ENCODE results near the gene LHPP.

DNA sequence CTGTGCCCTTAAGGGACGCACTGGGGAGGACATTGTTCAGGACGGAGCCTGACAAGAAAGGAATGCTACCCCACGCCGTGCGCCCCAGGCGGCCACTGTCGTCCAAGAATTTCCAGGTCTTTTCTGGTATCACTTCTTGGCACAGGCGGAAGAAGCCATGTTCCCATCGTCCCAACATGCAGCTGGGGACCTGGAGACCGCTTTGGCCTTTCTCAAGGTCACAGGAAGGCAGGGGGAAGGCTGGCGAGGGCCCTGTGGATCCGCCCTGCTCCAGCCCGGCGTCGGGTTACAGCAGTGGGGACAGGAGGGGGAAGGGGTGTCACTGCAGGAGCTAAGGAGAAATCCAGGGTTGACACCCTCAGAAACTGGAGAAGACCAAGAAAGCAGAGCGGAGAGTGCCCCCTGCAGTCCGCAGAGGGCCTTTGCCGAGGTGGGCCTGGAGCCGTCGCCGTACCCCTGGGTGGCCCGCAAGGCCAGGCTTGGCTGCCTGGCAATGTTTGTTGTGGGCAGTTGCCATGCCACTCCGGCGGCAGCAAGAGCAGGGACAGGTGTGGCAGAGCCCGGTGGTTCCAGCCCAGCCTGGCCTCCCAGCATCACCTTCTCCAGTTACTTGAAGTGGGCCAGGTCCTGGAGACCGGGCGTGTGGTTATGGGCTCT is 104.1 kb downstream of the LHPP start:
- TF ChIP-seq, protein P1, sequence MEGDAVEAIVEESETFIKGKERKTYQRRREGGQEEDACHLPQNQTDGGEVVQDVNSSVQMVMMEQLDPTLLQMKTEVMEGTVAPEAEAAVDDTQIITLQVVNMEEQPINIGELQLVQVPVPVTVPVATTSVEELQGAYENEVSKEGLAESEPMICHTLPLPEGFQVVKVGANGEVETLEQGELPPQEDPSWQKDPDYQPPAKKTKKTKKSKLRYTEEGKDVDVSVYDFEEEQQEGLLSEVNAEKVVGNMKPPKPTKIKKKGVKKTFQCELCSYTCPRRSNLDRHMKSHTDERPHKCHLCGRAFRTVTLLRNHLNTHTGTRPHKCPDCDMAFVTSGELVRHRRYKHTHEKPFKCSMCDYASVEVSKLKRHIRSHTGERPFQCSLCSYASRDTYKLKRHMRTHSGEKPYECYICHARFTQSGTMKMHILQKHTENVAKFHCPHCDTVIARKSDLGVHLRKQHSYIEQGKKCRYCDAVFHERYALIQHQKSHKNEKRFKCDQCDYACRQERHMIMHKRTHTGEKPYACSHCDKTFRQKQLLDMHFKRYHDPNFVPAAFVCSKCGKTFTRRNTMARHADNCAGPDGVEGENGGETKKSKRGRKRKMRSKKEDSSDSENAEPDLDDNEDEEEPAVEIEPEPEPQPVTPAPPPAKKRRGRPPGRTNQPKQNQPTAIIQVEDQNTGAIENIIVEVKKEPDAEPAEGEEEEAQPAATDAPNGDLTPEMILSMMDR (conservative IDR thresholded peaks at IDR 0.05), result no peak; the same call in 1 of the 2 replicates
- TF ChIP-seq ZFX (IDR thresholded peaks at IDR 0.05), result no peak
